GM10847 (cell line): ENCODE results near the gene LAMC2.

Experiments
- POLR2A ChIP-seq: IDR thresholded peaks from 2 replicates; pipeline ENCODE4 v1.6.1; 2011; ENCODE audit not compliant: insufficient read length; ENCODE audit errors: extremely low read depth

The LAMC2 gene

DNA sequence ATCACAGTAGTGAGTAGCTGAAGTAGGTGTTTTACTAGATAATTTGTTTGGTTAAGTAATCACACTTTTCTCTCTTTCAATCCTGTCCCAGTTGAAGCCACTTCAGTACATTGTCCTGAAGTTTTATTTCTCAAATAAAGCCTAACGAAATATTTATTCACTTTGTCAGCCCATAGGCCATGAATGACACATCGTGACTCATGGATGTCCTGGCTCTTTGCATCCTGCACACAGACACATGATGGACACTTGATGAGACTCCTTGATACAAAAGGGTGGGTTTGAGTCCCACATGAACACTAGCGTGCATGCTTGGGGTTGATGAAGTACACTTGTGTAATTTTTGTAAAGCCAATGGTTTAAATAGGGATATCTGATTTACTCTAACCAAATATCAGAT is 22.7 kb upstream of the LAMC2 start:
- no peak for TF ChIP-seq POLR2A

DNA sequence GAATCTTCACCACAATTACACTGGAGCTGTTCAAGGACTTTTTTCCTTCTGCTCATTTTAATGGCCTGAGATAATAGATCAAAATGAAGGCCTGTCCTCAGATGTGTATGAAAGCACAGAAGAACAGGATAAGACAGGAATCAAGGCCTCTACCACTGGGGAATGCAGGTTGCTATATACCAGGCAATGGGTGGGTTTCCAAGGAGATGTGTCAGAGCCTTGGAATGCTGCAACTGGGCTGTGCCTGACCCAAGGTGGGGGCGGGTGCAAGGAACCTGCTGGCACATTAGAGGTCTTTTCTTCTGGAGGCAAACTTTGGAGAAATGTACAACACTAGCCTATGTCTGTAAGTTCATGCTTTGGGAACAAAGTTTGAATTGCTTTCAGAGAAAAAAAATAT is 21.7 kb upstream of the LAMC2 start:
- no peak for TF ChIP-seq POLR2A

DNA sequence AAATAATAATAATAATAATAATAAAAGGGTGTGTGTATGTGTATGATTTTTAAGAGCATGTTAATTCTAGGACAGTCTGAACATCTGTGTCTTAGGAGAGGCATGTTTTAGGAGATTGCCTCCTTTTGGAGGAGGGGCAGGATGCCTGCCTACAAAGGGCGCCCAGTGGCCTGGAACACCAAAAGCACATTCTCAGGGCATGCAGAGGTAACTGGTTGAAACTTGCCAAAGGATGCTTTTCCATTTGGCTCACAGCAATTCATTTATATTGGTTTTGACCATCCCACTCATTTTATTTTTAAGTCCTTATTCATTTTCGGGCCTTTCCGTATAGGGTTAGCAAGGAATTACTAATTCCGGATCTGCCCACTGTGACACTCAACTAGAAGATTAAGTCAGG is 21.1 kb upstream of the LAMC2 start:
- no peak for TF ChIP-seq POLR2A

DNA sequence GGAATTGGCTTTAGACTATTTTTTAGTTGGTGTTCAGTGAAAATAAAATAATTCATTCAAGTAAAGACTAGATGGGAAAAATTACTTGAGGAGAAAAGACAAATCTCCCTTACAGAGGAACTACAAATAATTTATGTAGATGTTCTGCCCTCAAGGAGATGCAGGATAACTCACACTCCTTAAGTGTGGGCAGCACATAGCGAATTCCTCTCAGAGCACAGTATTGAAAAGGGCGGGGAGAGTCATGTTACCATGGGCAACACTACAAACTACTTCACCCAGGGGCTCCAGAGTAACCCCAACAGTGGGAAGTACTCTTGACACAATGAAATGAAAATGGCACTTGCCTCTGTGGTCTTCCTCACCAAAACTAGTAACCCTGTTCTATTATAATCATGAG is 20.6 kb upstream of the LAMC2 start:
- no peak for TF ChIP-seq POLR2A

DNA sequence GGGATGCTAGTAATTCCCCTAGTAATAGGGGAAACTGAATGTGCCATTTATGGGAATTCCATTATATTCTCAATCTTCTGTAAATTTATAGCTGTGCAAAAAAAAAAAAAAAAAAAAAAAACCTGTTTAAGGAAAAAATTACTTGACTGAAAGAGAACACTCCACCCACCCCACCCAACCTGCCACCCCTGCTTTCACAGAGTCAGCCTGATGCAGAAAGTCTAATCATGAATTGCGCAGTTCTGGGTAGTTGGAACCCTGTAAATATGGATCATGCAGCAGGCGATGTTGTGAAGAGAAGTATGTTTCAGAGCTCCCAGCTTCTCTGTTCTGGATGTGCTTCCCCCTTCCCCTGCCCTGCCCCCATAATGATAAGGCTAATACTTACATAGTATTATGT is 19.6 kb upstream of the LAMC2 start:
- no peak for TF ChIP-seq POLR2A

DNA sequence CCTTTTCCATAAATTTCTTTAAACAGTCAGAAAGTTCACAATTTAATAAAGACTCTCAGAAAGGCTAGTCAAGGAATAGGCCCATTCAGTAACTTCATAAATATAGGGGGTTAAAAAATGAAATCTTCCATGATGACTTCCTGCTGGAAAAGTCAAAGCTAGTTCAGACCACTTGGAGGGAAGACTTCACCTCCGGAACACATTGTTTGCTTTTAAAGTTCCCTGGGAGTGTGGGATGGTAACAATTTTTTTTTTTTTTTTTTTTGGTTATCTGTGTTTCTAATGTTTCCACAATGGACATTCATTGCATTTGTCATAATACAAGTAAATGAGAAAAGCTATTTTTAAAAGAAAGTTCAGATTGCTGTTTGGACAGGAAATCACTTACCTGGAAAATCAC is 18.4 kb upstream of the LAMC2 start:
- TF ChIP-seq POLR2A = no peak

DNA sequence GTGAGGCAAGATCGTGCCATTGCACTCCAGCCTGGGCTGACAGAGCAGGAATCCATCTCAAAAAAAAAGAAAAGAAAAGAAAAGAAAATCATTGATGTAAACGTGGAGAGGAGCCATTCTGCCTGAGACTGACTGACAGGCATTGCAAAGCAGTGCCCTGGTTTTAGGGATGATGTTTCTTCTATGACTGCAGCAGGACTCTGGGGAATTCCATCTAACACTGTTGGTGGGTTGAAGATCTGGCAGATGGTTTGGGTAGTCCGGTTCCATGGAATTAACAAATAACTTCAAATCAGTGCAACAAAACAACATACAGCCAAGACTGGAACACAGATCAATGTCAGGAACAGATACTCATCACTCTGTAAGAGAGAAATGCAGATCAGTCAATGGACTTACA is 17.8 kb upstream of the LAMC2 start:
- TF ChIP-seq POLR2A = no peak

DNA sequence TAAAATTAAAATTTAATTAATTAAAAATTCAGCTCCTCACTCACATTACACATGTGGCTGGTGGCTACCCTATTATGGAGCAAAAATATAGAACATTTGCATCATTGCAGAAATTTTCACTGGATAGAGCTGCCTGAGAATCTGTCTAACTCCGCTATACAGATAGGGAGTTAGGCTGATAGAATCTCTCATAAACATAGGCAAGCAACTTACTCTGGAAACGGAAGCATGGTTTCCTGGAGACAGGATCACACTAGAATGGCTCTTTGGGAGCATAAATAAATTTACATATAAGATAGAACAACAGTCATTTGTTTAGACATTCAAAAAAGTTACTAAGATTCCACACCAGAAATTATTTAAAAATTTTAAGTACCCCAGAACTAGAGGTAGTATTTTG is 12.2 kb upstream of the LAMC2 start:
- TF ChIP-seq POLR2A = no peak

DNA sequence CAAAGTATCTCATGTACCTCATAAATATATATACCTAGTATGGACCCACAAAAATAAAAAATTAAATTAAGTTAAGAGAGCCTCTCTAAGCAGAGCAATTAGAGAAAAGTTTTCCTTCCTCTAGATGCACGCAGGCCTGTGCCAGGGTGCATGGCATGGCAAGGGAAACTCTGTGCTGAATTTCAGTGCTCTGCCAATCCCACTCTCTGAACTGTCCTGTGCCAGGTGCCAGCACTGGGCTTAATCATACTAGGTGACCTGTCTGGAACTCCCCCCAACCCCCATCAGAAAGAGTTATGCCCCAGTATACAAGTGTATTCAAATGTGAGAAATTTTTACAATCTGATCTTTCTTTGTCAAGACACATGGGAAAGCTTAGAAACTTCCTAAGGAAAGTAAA is 10.4 kb upstream of the LAMC2 start:
- TF ChIP-seq POLR2A = no peak

DNA sequence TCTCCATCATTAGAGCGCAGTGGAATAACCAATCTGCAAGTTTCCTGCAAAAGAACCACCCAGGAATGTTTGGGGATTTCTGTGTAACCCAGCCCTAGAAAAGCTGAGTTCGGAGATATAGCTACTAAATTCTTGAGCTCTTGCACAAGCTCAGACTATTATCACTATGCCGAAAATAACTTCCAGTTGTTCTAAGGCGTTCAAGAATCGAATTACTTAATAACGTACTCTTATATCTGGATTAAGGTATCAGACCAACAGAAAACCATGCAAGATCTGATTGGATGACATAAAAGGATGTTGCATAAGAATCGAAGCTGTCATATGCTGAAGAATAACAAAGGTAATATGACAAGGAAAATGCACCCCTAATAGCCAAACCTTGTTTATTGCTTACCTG is 7.5 kb upstream of the LAMC2 start:
- TF ChIP-seq POLR2A = no peak

DNA sequence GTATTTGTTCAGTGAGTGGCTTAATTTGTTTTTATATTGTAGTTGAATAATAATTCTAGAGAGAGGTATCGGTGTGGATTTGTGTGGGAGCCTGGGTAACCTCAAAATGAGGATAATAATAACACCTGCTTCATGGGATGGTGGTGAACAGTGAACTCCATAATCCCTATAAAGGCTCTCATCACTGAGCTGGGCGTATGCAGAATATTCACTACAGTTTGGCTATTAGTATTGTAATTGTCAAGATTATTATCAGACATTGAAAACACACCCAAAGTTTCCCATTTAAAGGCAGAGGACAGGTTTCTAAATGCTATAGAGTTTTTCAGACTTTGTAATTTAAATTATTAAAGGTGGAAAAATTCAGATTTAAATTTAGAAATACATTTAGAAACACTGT is 7.0 kb upstream of the LAMC2 start:
- no peak for TF ChIP-seq POLR2A

DNA sequence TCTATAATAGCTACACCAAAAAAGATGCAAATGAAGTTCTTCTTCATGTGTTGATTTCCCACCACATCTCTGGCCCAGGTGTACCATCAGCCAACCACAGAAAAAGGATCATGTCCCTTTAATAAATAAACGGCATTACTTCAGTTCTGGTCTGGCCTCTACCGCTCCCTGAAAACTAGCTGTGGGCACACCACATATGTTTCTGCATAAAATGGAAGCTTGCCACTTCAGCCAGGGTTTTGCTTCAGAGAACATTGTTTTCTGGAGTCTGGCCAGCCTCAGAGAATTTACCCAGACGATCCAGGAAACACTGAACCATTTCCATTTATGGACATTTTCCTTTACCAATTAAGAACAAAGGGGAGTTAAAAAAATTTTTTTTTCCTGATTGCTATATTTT is 5.8 kb upstream of the LAMC2 start:
- no peak for TF ChIP-seq POLR2A

DNA sequence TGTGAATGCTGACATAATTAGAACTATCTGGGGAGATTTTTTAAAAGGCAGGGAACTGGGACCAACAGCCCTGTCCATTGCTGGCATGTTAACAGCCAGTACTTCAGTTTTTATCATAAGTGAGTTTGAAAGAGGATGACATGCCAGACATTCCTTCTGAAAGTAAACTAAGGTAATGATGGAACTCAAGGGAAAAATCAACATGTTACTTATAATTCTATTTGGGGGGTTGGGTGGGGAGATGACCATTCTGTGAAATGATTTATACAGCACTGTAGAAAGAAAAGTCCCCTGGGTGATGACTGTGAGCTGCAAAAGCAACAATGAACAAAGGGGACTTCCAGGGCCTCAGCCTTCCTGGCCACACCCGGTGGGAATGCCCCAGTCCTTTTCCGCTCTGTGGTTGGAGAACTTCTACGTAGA is 5.4 kb upstream of the LAMC2 start:
- TF ChIP-seq POLR2A = no peak

DNA sequence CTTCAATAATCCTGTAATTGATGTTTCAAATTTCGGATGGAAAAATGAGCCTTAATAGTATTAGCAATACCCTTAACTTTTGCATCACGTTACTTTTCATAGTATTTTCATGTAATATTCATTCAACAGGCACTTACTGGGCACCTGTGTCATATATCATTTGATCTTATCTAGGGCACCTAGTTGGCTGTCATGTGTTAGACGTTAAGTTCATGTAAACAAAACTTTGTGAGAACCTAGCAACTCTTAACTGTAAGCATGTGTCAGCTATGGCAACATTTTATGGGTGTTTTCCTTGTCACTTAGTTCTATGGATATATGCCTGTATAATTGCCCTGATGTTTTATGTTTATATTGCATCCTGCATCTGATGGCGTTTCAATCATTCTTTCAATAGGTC is 777 bp downstream of the LAMC2 start:
- TF ChIP-seq POLR2A = no peak

DNA sequence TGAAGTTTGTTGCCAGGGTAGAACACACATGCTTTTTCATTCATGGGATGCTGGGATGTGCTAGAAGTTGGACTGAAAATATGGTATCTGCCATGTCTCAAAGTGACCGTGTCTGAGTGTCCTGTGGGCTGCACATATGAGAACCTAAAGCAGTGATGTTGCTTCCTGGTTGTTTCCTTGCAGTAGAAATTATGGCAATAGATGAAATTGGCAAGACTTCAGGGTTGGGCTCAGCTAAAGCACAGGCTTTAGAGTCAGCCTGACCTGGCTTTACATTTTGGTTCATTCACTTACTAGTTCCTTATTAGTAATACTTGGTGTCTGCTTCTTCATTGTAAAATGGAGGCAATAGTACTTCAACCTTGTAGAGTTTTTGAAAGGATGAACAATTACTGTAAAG is 2.2 kb downstream of the LAMC2 start:
- TF ChIP-seq POLR2A = no peak

DNA sequence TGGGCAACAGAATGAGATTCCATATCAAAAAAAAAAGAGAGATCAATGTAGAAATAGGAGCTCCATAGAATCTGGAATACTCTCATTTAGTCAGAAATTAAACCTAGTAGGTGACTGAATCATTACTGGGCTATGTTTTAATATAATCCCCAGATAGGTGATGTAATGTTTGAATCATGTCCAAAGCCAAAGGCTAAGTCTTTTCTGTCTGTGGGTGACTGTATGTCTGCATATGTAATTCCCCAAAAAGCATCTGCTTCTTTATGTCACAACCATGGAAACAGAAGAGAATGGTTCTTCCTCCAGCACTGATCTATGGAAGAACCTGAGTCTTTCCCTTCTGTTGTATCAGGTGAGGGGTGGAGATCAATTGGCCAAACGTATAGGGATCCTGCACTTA is 5.8 kb downstream of the LAMC2 start:
- TF ChIP-seq POLR2A = no peak

DNA sequence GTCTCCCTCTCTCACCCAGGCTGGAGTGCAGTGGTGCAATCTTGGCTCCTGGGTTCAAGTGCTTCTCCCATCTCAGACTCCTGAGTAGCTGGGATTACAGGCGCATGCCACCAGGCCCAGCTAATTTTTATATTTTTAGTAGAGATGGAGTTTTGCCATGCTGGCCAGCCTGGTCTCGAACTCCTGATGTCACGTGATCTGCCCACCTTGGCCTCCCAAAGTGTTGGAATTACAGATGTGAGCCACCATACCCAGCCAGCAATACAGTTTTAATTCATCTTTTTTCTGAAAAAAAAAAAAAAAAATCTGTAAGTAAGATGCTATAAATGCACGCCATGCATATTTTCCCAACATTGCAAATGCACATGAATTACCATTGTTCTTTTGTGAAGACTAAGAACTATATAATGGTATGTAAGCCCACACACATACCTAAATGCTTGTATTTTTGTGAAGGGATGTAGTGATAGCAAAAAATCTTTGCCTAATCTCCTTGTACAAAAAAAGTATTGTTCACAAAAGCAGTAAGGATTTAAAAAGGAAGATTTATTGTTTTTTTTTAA is 8.0 kb downstream of the LAMC2 start:
- TF ChIP-seq POLR2A = no peak
